ENCODE results near the gene PHIP.

DNA sequence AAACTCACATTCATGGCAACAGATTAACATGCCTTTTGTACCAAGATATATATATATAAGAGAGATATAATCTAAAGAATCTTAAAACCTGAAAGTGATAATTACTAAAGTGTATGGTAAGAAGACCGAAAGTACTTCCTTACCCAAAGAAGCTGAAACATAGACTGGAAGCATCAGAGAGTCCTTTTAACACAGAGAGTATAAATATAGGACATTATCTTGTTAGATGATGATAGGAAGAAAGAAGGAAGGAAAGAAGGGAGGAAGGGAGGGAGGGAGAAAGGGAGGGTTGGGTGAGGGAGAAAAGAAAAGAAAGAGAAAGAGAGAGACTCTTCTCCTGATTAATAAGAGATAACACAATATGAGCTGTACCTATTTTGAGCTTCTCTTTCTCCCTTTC lies 68.2 kb downstream of the PHIP start:
- TF ChIP-seq EZH2phosphoT487 (IDR thresholded peaks at IDR 0.05; ENCODE audit: unreplicated experiment) (no peak), EZH2 (IDR thresholded peaks at IDR 0.05; ENCODE audit: low read depth, unreplicated experiment) (no peak), CREB1 (CRISPR knock-in tag; IDR thresholded peaks at IDR 0.05; ENCODE audit: low read depth) (no peak), POLR2AphosphoS5 (IDR thresholded peaks at IDR 0.05; ENCODE audit: low read depth) (no peak), JUNB (IDR thresholded peaks at IDR 0.05; ENCODE audit: unreplicated experiment) (no peak), NANOG (IDR thresholded peaks at IDR 0.05; ENCODE audit: borderline replicate concordance) (no peak), ZNF114 (CRISPR knock-in tag; IDR thresholded peaks at IDR 0.05) (no peak), ZNF331 (CRISPR knock-in tag; IDR thresholded peaks at IDR 0.05; ENCODE audit: low read depth) (no peak), STAT1 (IDR thresholded peaks at IDR 0.05; ENCODE audit: unreplicated experiment) (no peak)
- TF ChIP-seq, protein P1, sequence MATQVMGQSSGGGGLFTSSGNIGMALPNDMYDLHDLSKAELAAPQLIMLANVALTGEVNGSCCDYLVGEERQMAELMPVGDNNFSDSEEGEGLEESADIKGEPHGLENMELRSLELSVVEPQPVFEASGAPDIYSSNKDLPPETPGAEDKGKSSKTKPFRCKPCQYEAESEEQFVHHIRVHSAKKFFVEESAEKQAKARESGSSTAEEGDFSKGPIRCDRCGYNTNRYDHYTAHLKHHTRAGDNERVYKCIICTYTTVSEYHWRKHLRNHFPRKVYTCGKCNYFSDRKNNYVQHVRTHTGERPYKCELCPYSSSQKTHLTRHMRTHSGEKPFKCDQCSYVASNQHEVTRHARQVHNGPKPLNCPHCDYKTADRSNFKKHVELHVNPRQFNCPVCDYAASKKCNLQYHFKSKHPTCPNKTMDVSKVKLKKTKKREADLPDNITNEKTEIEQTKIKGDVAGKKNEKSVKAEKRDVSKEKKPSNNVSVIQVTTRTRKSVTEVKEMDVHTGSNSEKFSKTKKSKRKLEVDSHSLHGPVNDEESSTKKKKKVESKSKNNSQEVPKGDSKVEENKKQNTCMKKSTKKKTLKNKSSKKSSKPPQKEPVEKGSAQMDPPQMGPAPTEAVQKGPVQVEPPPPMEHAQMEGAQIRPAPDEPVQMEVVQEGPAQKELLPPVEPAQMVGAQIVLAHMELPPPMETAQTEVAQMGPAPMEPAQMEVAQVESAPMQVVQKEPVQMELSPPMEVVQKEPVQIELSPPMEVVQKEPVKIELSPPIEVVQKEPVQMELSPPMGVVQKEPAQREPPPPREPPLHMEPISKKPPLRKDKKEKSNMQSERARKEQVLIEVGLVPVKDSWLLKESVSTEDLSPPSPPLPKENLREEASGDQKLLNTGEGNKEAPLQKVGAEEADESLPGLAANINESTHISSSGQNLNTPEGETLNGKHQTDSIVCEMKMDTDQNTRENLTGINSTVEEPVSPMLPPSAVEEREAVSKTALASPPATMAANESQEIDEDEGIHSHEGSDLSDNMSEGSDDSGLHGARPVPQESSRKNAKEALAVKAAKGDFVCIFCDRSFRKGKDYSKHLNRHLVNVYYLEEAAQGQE (IDR thresholded peaks at IDR 0.05; ENCODE audit: unreplicated experiment) = no peak
- TF ChIP-seq, protein P2, sequence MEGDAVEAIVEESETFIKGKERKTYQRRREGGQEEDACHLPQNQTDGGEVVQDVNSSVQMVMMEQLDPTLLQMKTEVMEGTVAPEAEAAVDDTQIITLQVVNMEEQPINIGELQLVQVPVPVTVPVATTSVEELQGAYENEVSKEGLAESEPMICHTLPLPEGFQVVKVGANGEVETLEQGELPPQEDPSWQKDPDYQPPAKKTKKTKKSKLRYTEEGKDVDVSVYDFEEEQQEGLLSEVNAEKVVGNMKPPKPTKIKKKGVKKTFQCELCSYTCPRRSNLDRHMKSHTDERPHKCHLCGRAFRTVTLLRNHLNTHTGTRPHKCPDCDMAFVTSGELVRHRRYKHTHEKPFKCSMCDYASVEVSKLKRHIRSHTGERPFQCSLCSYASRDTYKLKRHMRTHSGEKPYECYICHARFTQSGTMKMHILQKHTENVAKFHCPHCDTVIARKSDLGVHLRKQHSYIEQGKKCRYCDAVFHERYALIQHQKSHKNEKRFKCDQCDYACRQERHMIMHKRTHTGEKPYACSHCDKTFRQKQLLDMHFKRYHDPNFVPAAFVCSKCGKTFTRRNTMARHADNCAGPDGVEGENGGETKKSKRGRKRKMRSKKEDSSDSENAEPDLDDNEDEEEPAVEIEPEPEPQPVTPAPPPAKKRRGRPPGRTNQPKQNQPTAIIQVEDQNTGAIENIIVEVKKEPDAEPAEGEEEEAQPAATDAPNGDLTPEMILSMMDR (conservative IDR thresholded peaks at IDR 0.05; ENCODE audit: low read depth in 2 of 2) = no peak
- TF ChIP-seq, protein P3, sequence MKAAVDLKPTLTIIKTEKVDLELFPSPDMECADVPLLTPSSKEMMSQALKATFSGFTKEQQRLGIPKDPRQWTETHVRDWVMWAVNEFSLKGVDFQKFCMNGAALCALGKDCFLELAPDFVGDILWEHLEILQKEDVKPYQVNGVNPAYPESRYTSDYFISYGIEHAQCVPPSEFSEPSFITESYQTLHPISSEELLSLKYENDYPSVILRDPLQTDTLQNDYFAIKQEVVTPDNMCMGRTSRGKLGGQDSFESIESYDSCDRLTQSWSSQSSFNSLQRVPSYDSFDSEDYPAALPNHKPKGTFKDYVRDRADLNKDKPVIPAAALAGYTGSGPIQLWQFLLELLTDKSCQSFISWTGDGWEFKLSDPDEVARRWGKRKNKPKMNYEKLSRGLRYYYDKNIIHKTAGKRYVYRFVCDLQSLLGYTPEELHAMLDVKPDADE (IDR thresholded peaks at IDR 0.05) = no peak
- TF ChIP-seq, protein P4, sequence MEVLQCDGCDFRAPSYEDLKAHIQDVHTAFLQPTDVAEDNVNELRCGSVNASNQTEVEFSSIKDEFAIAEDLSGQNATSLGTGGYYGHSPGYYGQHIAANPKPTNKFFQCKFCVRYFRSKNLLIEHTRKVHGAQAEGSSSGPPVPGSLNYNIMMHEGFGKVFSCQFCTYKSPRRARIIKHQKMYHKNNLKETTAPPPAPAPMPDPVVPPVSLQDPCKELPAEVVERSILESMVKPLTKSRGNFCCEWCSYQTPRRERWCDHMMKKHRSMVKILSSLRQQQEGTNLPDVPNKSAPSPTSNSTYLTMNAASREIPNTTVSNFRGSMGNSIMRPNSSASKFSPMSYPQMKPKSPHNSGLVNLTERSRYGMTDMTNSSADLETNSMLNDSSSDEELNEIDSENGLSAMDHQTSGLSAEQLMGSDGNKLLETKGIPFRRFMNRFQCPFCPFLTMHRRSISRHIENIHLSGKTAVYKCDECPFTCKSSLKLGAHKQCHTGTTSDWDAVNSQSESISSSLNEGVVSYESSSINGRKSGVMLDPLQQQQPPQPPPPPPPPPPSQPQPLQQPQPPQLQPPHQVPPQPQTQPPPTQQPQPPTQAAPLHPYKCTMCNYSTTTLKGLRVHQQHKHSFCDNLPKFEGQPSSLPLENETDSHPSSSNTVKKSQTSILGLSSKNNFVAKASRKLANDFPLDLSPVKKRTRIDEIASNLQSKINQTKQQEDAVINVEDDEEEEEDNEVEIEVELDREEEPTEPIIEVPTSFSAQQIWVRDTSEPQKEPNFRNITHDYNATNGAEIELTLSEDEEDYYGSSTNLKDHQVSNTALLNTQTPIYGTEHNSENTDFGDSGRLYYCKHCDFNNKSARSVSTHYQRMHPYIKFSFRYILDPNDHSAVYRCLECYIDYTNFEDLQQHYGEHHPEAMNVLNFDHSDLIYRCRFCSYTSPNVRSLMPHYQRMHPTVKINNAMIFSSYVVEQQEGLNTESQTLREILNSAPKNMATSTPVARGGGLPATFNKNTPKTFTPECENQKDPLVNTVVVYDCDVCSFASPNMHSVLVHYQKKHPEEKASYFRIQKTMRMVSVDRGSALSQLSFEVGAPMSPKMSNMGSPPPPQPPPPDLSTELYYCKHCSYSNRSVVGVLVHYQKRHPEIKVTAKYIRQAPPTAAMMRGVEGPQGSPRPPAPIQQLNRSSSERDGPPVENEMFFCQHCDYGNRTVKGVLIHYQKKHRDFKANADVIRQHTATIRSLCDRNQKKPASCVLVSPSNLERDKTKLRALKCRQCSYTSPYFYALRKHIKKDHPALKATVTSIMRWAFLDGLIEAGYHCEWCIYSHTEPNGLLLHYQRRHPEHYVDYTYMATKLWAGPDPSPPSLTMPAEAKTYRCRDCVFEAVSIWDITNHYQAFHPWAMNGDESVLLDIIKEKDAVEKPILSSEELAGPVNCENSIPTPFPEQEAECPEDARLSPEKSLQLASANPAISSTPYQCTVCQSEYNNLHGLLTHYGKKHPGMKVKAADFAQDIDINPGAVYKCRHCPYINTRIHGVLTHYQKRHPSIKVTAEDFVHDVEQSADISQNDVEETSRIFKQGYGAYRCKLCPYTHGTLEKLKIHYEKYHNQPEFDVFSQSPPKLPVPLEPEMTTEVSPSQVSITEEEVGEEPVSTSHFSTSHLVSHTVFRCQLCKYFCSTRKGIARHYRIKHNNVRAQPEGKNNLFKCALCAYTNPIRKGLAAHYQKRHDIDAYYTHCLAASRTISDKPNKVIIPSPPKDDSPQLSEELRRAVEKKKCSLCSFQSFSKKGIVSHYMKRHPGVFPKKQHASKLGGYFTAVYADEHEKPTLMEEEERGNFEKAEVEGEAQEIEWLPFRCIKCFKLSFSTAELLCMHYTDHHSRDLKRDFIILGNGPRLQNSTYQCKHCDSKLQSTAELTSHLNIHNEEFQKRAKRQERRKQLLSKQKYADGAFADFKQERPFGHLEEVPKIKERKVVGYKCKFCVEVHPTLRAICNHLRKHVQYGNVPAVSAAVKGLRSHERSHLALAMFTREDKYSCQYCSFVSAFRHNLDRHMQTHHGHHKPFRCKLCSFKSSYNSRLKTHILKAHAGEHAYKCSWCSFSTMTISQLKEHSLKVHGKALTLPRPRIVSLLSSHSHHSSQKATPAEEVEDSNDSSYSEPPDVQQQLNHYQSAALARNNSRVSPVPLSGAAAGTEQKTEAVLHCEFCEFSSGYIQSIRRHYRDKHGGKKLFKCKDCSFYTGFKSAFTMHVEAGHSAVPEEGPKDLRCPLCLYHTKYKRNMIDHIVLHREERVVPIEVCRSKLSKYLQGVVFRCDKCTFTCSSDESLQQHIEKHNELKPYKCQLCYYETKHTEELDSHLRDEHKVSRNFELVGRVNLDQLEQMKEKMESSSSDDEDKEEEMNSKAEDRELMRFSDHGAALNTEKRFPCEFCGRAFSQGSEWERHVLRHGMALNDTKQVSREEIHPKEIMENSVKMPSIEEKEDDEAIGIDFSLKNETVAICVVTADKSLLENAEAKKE (CRISPR knock-in tag; IDR thresholded peaks at IDR 0.05) = no peak
